ENCODE data around the gene CADPS. TPM values are rescaled to one million over a fixed set of nuclear protein-coding genes. Genes with fewer than 3 reads are reported as not detected.

Gene CADPS
- total RNA-seq, 3 donors from 2014 or later (not counting 1 experiment from before 2014, with no cell fraction given): not detected

GRCh38 chr3:62723166-62723913 is 151.9 kb downstream of the CADPS start:
- Mint-ChIP-seq H3K36me3 (no peaks in the 10 kb centered on the region), H3K27me3 (ENCODE audit: low read depth in 2 of 2) (no peaks in the 10 kb centered on the region), H3K4me1 (no peaks in the 10 kb centered on the region), H3K9me3 (peaks cover 1 to 3% of the 10 kb centered on the region in 2 donors), H3K4me3 (no peak overlapping the region), H3K27ac (no peak overlapping the region)
- TF ChIP-seq, protein P1, sequence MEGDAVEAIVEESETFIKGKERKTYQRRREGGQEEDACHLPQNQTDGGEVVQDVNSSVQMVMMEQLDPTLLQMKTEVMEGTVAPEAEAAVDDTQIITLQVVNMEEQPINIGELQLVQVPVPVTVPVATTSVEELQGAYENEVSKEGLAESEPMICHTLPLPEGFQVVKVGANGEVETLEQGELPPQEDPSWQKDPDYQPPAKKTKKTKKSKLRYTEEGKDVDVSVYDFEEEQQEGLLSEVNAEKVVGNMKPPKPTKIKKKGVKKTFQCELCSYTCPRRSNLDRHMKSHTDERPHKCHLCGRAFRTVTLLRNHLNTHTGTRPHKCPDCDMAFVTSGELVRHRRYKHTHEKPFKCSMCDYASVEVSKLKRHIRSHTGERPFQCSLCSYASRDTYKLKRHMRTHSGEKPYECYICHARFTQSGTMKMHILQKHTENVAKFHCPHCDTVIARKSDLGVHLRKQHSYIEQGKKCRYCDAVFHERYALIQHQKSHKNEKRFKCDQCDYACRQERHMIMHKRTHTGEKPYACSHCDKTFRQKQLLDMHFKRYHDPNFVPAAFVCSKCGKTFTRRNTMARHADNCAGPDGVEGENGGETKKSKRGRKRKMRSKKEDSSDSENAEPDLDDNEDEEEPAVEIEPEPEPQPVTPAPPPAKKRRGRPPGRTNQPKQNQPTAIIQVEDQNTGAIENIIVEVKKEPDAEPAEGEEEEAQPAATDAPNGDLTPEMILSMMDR (IDR thresholded peaks at IDR 0.05): no peak
- intact Hi-C loops (cut with micrococcal nuclease): no loop called here
- DNase-seq (no peak), ATAC-seq (no peak)
- Histone ChIP-seq H3K4me3 (ENCODE audit: low read length) (no peak overlapping the region), H3K27me3 (ENCODE audit: control insufficient read depth, insufficient read depth, low read length) (no peaks in the 10 kb centered on the region), H3K36me3 (ENCODE audit: control insufficient read depth, insufficient read depth, low read length) (no peaks in the 10 kb centered on the region), H3K9me3 (ENCODE audit: control insufficient read depth, insufficient read depth, low read length) (no peaks in the 10 kb centered on the region), H3K27ac (ENCODE audit: low read length) (no peak overlapping the region), H3K4me1 (ENCODE audit: control insufficient read depth, insufficient read depth, low read length) (no peaks in the 10 kb centered on the region)
- WGBS (ENCODE audit: insufficient coverage): 53% methylated on average over 13 of the region's 13 CpGs

- DNase-seq: no peak
- Mint-ChIP-seq H3K9me3 (peaks cover 0 to 9% of the 10 kb centered on the region in 2 donors), H3K4me3 (no peak overlapping the region), H3K4me1 (no peaks in the 10 kb centered on the region), H3K36me3 (no peaks in the 10 kb centered on the region), H3K27me3 (ENCODE audit: low read depth in 2 of 2) (no peaks in the 10 kb centered on the region), H3K27ac (no peak overlapping the region)
- H3K36me3 ChIP-seq (ENCODE audit: control insufficient read depth, insufficient read depth, low read length): no peaks in the 10 kb centered on the region
- ATAC-seq: no peak
- no peaks in the 10 kb centered on the region for H3K9me3 ChIP-seq (ENCODE audit: control insufficient read depth, insufficient read depth, low read length)
- no peaks in the 10 kb centered on the region for H3K4me1 ChIP-seq (ENCODE audit: control insufficient read depth, insufficient read depth, low read length)
- no peaks in the 10 kb centered on the region for H3K27me3 ChIP-seq (ENCODE audit: control insufficient read depth, insufficient read depth, low read length)
- H3K27ac ChIP-seq (ENCODE audit: low read length): no peak overlapping the region
- no peak overlapping the region for H3K4me3 ChIP-seq (ENCODE audit: low read length)
- TF ChIP-seq, protein P1 (IDR thresholded peaks at IDR 0.05): no peak
- intact Hi-C loops (cut with micrococcal nuclease): no loop called here
Observed at GRCh38 chr3:62722344-62722743, 152.9 kb downstream of the CADPS start.

DNA sequence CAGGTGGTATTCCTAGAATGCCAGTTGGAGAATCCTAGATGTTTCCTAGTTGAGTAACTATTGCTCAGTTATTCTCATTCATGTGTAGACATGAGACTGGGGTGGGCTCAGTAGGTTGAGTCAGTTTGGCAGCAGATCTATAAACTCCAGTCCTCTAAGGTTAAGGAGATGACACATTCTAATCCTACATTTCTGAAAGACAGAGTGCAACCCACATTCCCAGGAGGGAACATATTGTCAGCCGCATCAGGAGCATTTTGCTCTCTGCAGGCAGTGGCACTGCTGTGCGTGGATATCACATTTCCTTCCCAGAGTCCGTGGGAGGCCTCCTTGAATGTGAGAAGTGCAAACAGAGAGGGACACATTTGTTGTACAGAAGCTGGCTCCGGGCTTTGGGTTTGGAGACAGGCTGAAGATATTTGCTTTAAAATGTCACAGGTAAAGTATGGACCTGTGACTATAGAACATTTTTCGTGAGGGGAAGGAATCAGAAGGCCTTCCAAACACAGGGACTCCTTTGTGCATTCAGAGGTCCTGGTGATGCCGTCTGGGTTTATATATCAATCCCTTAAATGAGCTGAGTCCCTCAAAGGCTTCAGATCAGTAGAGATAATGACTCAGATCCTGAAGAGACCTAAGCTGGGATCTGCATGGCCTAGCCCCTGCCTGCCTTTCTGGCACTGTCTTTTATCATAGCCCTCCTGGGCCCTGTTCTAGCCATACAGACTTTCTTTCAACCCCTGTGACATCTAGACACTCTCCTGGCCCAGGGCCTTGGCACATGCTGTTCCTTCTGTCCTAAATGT is 156.5 kb downstream of the CADPS start:
- H3K27me3 ChIP-seq (ENCODE audit: control insufficient read depth, insufficient read depth, low read length): no peaks in the 10 kb centered on the region
- Mint-ChIP-seq H3K4me1 (no peaks in the 10 kb centered on the region), H3K36me3 (no peaks in the 10 kb centered on the region), H3K4me3 (no peak overlapping the region), H3K27me3 (ENCODE audit: low read depth in 2 of 2) (no peaks in the 10 kb centered on the region), H3K9me3 (peaks cover 0 to 10% of the 10 kb centered on the region in 2 donors), H3K27ac (no peak overlapping the region)
- H3K4me1 ChIP-seq (ENCODE audit: control insufficient read depth, insufficient read depth, low read length): no peaks in the 10 kb centered on the region
- H3K36me3 ChIP-seq (ENCODE audit: control insufficient read depth, insufficient read depth, low read length): no peaks in the 10 kb centered on the region
- WGBS (ENCODE audit: insufficient coverage): 64% methylated on average over 6 of the region's 6 CpGs
- DNase-seq (no peak), ATAC-seq (no peak)
- TF ChIP-seq, protein P1 (IDR thresholded peaks at IDR 0.05): no peak
- H3K9me3 ChIP-seq (ENCODE audit: control insufficient read depth, insufficient read depth, low read length): no peaks in the 10 kb centered on the region
- no peak overlapping the region for H3K4me3 ChIP-seq (ENCODE audit: low read length)
- intact Hi-C loops (cut with micrococcal nuclease): no loop called here
- H3K27ac ChIP-seq (ENCODE audit: low read length): no peak overlapping the region

Data from natural killer cell (primary cell).